OCI-LY7 (cell line): Measurements from ENCODE around the gene YTHDC1. TPM values are rescaled to one million over a fixed set of nuclear protein-coding genes. Genes with fewer than 3 reads are reported as not detected.

ENCODE experiments used
- BruUV-seq: library from RNA; stranded (reverse); fragments of 400-500 nt; replicated peaks from 2 replicates; lab custom pipeline; 2021; lab: Mats Ljungman, UMichigan
- CTCF ChIA-PET: fragments of 300-600 bp; sonication (Branson Sonifier 250); formaldehyde crosslinking; loops from one replicate; lab custom pipeline; 2022; ENCODE audit warnings: antibody characterized with exemption; ENCODE audit not compliant: unreplicated experiment; lab: Charles Lee
- POLR2A ChIA-PET: fragments of 300-600 bp; sonication (Branson Sonifier 250); formaldehyde crosslinking; loops from one replicate; lab custom pipeline; 2022; ENCODE audit warnings: antibody characterized with exemption; lab: Charles Lee
- DNase-seq: peaks from one replicate; pipeline ENCODE4 v3.0.0-alpha.2; 2015; ENCODE audit warnings: low spot score
- H2AFZ ChIP-seq: fragments of 200-600 bp; sonication (generic), shearing (Covaris generic); 2 replicates; pipeline ENCODE4 v1.6.1; 2014; ENCODE audit warnings: mild to moderate bottlenecking, antibody characterized with exemption, low read length, moderate library complexity
- H3K27ac ChIP-seq: fragments of 200-600 bp; sonication (generic); 2 replicates; pipeline ENCODE4 v1.5.1; 2014; ENCODE audit warnings: mixed run types, low read depth, mild to moderate bottlenecking, moderate library complexity, low read length, inconsistent platforms; ENCODE audit not compliant: poor library complexity, severe bottlenecking
- H3K36me3 ChIP-seq: fragments of 200-600 bp; sonication (generic); 2 replicates; pipeline ENCODE4 v1.6.1; 2014; ENCODE audit warnings: mild to moderate bottlenecking, antibody characterized with exemption, low read length, moderate library complexity, mixed read lengths; ENCODE audit not compliant: insufficient read depth
- H3K4me1 ChIP-seq: fragments of 200-600 bp; sonication (generic); 2 replicates; pipeline ENCODE4 v1.5.1; 2014; ENCODE audit warnings: mild to moderate bottlenecking, low read length; ENCODE audit not compliant: insufficient read depth, poor library complexity, severe bottlenecking
- H3K4me2 ChIP-seq: fragments of 200-600 bp; sonication (generic); 2 replicates; pipeline ENCODE4 v1.6.1; 2014; ENCODE audit warnings: mild to moderate bottlenecking, low read length
- H3K4me3 ChIP-seq: fragments of 200-600 bp; sonication (generic); 2 replicates; pipeline ENCODE4 v1.5.1; 2014; ENCODE audit warnings: mild to moderate bottlenecking, low read depth, low read length; ENCODE audit not compliant: poor library complexity, severe bottlenecking
- H3K79me2 ChIP-seq: fragments of 200-600 bp; sonication (generic); 2 replicates; pipeline ENCODE4 v1.6.1; 2016; ENCODE audit warnings: low read depth, mild to moderate bottlenecking, low read length, moderate library complexity, mixed read lengths; ENCODE audit not compliant: insufficient read depth
- H3K9me2 ChIP-seq: fragments of 200-600 bp; sonication (generic); 2 replicates; pipeline ENCODE4 v1.6.1; 2016; ENCODE audit warnings: mild to moderate bottlenecking, low read length, mixed read lengths; ENCODE audit not compliant: insufficient read depth
- H3K9me3 ChIP-seq: fragments of 200-600 bp; sonication (generic); 2 replicates; pipeline ENCODE4 v1.6.1; 2014; ENCODE audit warnings: mild to moderate bottlenecking, mixed run types, low read length, mixed read lengths
- H4K20me1 ChIP-seq: fragments of 200-600 bp; sonication (generic); 2 replicates; pipeline ENCODE4 v1.6.1; 2014; ENCODE audit warnings: mild to moderate bottlenecking, antibody characterized with exemption, low read length, moderate library complexity, mixed read lengths; ENCODE audit not compliant: insufficient read depth
- CTCF ChIP-seq: fragments of 200-600 bp; sonication (generic); conservative IDR thresholded peaks from 2 replicates; pipeline ENCODE4 v1.5.1; 2014; ENCODE audit warnings: mild to moderate bottlenecking, antibody characterized with exemption, low read length, moderate library complexity, mixed read lengths
- EZH2phosphoT487 ChIP-seq: fragments of 200-600 bp; sonication (generic); IDR thresholded peaks from 2 replicates; pipeline ENCODE4 v1.6.1; 2018; ENCODE audit warnings: low read depth, borderline replicate concordance, mild to moderate bottlenecking, mixed run types, antibody characterized with exemption, low read length, moderate library complexity, mixed read lengths
- intact Hi-C: fragments of 100-400 bp; cut with micrococcal nuclease; formaldehyde crosslinking; loops from one replicate; pipeline ENCODE4 v1.10.0; 2022; ENCODE audit not compliant: unreplicated experiment
- total RNA-seq, 2 experiments: library from RNA; depleted of rRNA in 1 of 2; stranded (reverse); fragments of >200 nt in 1 of 2; shearing (Covaris generic) in 1 of 2; gene quantifications; 2 replicates each; pipeline ENCODE4 v1.2.3, GENCODE V29; 2014 to 2022

Gene YTHDC1
- total RNA-seq, 2 experiments from 2014 or later = 65.3 to 93.0 TPM

GRCh38 chr4:68299492-68300457, 50.1 kb downstream of the YTHDC1 start:
- BruUV-seq = no TSS peak
- no peaks in the 10 kb centered on the region for H3K9me2 ChIP-seq
- intact Hi-C loops = no loop called here
- no peak for DNase-seq
- H3K27ac ChIP-seq = no peak overlapping the region
- H3K79me2 ChIP-seq = no peaks in the 10 kb centered on the region
- ChIA-PET POLR2A (no interaction called here), CTCF (no interaction called here)
- H3K9me3 ChIP-seq = no peaks in the 10 kb centered on the region
- no peak for TF ChIP-seq CTCF
- H3K4me1 ChIP-seq = no peaks in the 10 kb centered on the region
- H2AFZ ChIP-seq = no peak overlapping the region
- no peak overlapping the region for H3K4me2 ChIP-seq
- no peaks in the 10 kb centered on the region for H4K20me1 ChIP-seq
- no peak overlapping the region for H3K4me3 ChIP-seq
- no peaks in the 10 kb centered on the region for H3K36me3 ChIP-seq

- BruUV-seq = no TSS peak
- Histone ChIP-seq H3K4me3 (no peak overlapping the region), H3K36me3 (no peaks in the 10 kb centered on the region), H3K4me2 (no peak overlapping the region), H3K79me2 (no peaks in the 10 kb centered on the region), H4K20me1 (no peaks in the 10 kb centered on the region), H3K27ac (no peak overlapping the region), H3K4me1 (no peaks in the 10 kb centered on the region), H3K9me2 (no peaks in the 10 kb centered on the region), H2AFZ (no peak overlapping the region), H3K9me3 (no peaks in the 10 kb centered on the region)
- intact Hi-C loops = no loop called here
- CTCF ChIA-PET = no interaction called here
- DNase-seq = no peak
- TF ChIP-seq EZH2phosphoT487 (no peak), CTCF (no peak)
- POLR2A ChIA-PET = no interaction called here
These were observed 52.8 kb downstream of the YTHDC1 start for GRCh38 chr4:68297137-68297536.

- H2AFZ ChIP-seq = no peak overlapping the region
- no peaks in the 10 kb centered on the region for H3K36me3 ChIP-seq
- no peaks in the 10 kb centered on the region for H3K79me2 ChIP-seq
- no peak overlapping the region for H3K4me3 ChIP-seq
- intact Hi-C loops = no loop called here
- H3K9me3 ChIP-seq = no peaks in the 10 kb centered on the region
- ChIA-PET CTCF (no interaction called here), POLR2A (no interaction called here)
- H4K20me1 ChIP-seq = no peaks in the 10 kb centered on the region
- no peak overlapping the region for H3K4me2 ChIP-seq
- no peaks in the 10 kb centered on the region for H3K9me2 ChIP-seq
- no peaks in the 10 kb centered on the region for H3K4me1 ChIP-seq
- no peak for TF ChIP-seq EZH2phosphoT487
- TF ChIP-seq CTCF = no peak
- no peak for DNase-seq
- no TSS peak for BruUV-seq
- H3K27ac ChIP-seq = no peak overlapping the region
These were observed 58.6 kb downstream of the YTHDC1 start for GRCh38 chr4:68291256-68291655.
